Ramos (cell line): ENCODE data around the gene PKMYT1.

Source experiments
- in situ Hi-C: fragments of 300-500 bp; cut with MboI; formaldehyde crosslinking; loops from one replicate; pipeline ENCODE4 v1.14.3; 2022; ENCODE audit warnings: low sequenced_read_pairs; ENCODE audit not compliant: unreplicated experiment

The PKMYT1 gene

GRCh38 chr16:2976201-2976600 is 4.0 kb downstream of the PKMYT1 start:
- in situ Hi-C loops: no loop called here

GRCh38 chr16:2975161-2975795 is 5.0 kb downstream of the PKMYT1 start:
- in situ Hi-C loops: no loop called here

GRCh38 chr16:2974319-2975056 is 5.8 kb downstream of the PKMYT1 start:
- in situ Hi-C loops: no loop called here

- in situ Hi-C loops: no loop called here
Observed at GRCh38 chr16:2973605-2974318, 6.5 kb downstream of the PKMYT1 start.

- in situ Hi-C loops: no loop called here
Observed at GRCh38 chr16:2973093-2973492, 7.2 kb downstream of the PKMYT1 start.

GRCh38 chr16:2971985-2972784 is 8.1 kb downstream of the PKMYT1 start:
- in situ Hi-C loops: no loop called here

GRCh38 chr16:2971134-2971984 is 8.9 kb downstream of the PKMYT1 start:
- in situ Hi-C loops: no loop called here

- in situ Hi-C loops: no loop called here
Observed at GRCh38 chr16:2970563-2970962, 9.7 kb downstream of the PKMYT1 start.

- in situ Hi-C loops: no loop called here
Observed at GRCh38 chr16:2969545-2970521, 10.4 kb downstream of the PKMYT1 start.

- in situ Hi-C loops: no loop called here
Observed at GRCh38 chr16:2968738-2969544, 11.3 kb downstream of the PKMYT1 start, which contains the start of gene PAQR4. TSS of gene PAQR4 (plus strand) at chr16:2969348. CDS start at chr16:2969675, 327 bp downstream.

- in situ Hi-C loops: no loop called here
Observed at GRCh38 chr16:2968368-2968737, 11.9 kb downstream of the PKMYT1 start.

- in situ Hi-C loops: no loop called here
Observed at GRCh38 chr16:2967721-2968161, 12.5 kb downstream of the PKMYT1 start.

GRCh38 chr16:2967211-2967631 is 13.0 kb downstream of the PKMYT1 start:
- in situ Hi-C loops: no loop called here

GRCh38 chr16:2966808-2967191 is 13.4 kb downstream of the PKMYT1 start:
- in situ Hi-C loops: no loop called here

GRCh38 chr16:2966043-2966807 is 14.0 kb downstream of the PKMYT1 start:
- in situ Hi-C loops: no loop called here

GRCh38 chr16:2964475-2965336 is 15.5 kb downstream of the PKMYT1 start:
- in situ Hi-C loops: no loop called here
